ENCODE data around the gene RPA3. TPM values are rescaled to one million over a fixed set of nuclear protein-coding genes. Genes with fewer than 3 reads are reported as not detected.
"Not testable (repeated sequence)": the region's sequence is repeated elsewhere in the genome, so short reads cannot be mapped to it uniquely, and the experiment has no call there.

Gene RPA3
- total and polyA plus RNA-seq, 8 donors = 6.7 to 44.9 (median 28.7) TPM; not detected in 1

DNA sequence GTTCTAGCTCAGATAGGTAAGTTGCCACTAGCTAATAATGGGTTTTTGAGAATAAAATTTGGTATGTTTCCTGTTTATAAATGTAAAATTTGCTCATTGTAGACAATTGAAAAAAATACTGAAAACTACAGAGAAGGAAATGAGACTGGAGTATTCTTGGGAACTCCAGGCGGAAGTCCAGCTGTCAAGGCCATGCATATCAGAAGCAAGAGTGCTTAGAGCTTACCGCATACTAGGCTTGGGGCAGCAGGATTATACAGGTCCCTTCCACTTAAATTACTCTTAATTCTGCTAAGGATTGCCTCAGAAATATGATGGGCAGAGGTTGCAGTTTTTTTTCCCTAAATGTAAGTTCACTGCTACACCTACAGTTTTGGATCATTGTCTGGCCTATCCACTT, 51.2 kb downstream of the RPA3 start:
- no peaks in the 10 kb centered on the region for H3K27me3 ChIP-seq
- no peaks in the 10 kb centered on the region for H3K9me3 ChIP-seq
- no peak overlapping the region for H3K4me3 ChIP-seq
- 82 to 98% (median 93%) methylated on average over 2 of the region's 2 CpGs for WGBS, 5 donors
- H3K4me1 ChIP-seq = peaks cover 0 to 48% (median 29%) of the 10 kb centered on the region in 4 donors
- H3K27ac ChIP-seq = no peak overlapping the region
- TF ChIP-seq POLR2AphosphoS5 (IDR thresholded peaks at IDR 0.05) (no peak), POLR2A (IDR thresholded peaks at IDR 0.05) (no peak), EP300 (IDR thresholded peaks at IDR 0.05) (no peak)
- TF ChIP-seq, protein P1, sequence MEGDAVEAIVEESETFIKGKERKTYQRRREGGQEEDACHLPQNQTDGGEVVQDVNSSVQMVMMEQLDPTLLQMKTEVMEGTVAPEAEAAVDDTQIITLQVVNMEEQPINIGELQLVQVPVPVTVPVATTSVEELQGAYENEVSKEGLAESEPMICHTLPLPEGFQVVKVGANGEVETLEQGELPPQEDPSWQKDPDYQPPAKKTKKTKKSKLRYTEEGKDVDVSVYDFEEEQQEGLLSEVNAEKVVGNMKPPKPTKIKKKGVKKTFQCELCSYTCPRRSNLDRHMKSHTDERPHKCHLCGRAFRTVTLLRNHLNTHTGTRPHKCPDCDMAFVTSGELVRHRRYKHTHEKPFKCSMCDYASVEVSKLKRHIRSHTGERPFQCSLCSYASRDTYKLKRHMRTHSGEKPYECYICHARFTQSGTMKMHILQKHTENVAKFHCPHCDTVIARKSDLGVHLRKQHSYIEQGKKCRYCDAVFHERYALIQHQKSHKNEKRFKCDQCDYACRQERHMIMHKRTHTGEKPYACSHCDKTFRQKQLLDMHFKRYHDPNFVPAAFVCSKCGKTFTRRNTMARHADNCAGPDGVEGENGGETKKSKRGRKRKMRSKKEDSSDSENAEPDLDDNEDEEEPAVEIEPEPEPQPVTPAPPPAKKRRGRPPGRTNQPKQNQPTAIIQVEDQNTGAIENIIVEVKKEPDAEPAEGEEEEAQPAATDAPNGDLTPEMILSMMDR (IDR thresholded peaks at IDR 0.05) = no peak
- intact Hi-C loops (cut with DNase I; ENCODE audit: low total_unique reads) = no loop called here
- H3K36me3 ChIP-seq = no peaks in the 10 kb centered on the region
- no peak for DNase-seq

DNA sequence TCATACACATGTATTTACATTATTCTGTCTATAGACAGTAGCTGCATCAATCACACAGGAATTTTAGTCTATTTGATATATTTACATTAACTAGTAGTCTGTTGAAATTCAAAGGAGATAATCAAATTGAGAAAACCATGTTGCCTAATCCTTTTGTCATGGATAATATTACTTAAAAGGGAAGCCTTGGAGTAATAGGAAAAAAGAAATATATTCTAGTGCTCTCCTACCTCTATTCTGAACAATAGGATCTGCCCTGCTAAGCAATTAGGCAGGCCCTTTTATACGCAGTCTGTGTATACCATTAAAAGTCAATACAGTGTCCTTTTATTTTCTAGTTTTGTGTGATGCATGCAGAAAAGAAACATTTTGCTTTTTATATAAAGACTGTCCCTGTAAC, 53.4 kb downstream of the RPA3 start:
- no peak overlapping the region for H3K4me3 ChIP-seq
- intact Hi-C loops (cut with DNase I; ENCODE audit: low total_unique reads) = no loop called here
- H3K9me3 ChIP-seq = no peaks in the 10 kb centered on the region
- H3K36me3 ChIP-seq = no peaks in the 10 kb centered on the region
- no peaks in the 10 kb centered on the region for H3K27me3 ChIP-seq
- TF ChIP-seq, protein P1 (IDR thresholded peaks at IDR 0.05) = no peak
- no peak for TF ChIP-seq EP300 (IDR thresholded peaks at IDR 0.05)
- no peak for TF ChIP-seq POLR2AphosphoS5 (IDR thresholded peaks at IDR 0.05)
- no peak for TF ChIP-seq POLR2A (IDR thresholded peaks at IDR 0.05)
- peaks cover 0 to 46% (median 29%) of the 10 kb centered on the region in 4 donors for H3K4me1 ChIP-seq
- WGBS, 5 donors = 81 to 97% (median 88%) methylated on average over 1 of the region's 1 CpG
- no peak overlapping the region for H3K27ac ChIP-seq
- DNase-seq = no peak

DNA sequence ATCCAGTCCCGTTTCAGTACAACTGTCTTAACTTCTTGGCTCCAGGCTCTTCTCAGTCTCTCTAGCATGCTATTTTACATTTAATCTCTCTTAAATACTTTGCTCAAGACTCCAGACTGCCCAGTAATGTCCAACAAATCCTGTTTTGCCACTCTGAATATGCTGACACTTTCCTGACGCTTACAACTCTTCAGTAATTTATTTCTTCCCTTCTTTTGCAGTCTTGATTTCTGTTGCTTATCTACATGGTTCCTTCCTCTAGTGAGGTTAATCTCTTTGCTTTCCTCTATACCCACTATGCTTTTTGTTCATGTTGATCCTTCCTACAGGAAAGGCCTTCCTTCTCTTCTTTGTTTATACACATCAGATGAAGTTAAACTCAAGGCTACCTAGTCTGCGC, 54.1 kb downstream of the RPA3 start:
- Histone ChIP-seq H3K27ac (no peak overlapping the region), H3K4me3 (no peak overlapping the region), H3K36me3 (no peaks in the 10 kb centered on the region), H3K9me3 (no peaks in the 10 kb centered on the region), H3K4me1 (peaks cover 0 to 46% (median 29%) of the 10 kb centered on the region in 4 donors), H3K27me3 (no peaks in the 10 kb centered on the region)
- intact Hi-C loops (cut with DNase I; ENCODE audit: low total_unique reads) = no loop called here
- WGBS, 5 donors = 45 to 59% (median 49%) methylated on average over 3 of the region's 3 CpGs
- TF ChIP-seq, protein P1 (IDR thresholded peaks at IDR 0.05) = no peak
- TF ChIP-seq EP300 (IDR thresholded peaks at IDR 0.05) (no peak), POLR2AphosphoS5 (IDR thresholded peaks at IDR 0.05) (no peak), POLR2A (IDR thresholded peaks at IDR 0.05) (no peak)
- DNase-seq = no peak

DNA sequence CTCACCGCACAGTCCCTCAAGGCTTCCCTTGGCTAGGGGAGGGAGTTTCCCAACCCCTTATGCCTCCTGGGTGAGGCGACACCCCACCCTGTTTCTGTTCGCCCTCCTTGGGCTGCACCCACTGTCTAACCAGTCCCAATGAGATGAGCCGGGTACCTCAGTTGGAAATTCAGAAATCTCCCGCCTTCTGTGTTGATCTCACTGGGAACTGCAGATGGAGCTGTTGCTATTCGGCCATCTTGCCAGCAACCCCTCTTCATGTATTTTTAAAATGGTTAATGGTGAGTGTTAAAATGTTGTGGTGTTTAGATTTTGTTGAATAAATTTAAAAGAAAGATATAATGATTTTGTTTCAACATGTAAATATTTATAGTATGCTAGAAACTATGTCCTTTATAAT, 55.9 kb downstream of the RPA3 start:
- H3K4me3 ChIP-seq = no peak overlapping the region
- H3K9me3 ChIP-seq = no peaks in the 10 kb centered on the region
- intact Hi-C loops (cut with DNase I; ENCODE audit: low total_unique reads) = no loop called here
- H3K27ac ChIP-seq = no peak overlapping the region
- H3K36me3 ChIP-seq = no peaks in the 10 kb centered on the region
- peaks cover 0 to 45% (median 27%) of the 10 kb centered on the region in 4 donors for H3K4me1 ChIP-seq
- peak in 1 of 2 donors; percentile 38 for DNase-seq
- WGBS, 5 donors = 89 to 94% (median 90%) methylated on average over 6 of the region's 6 CpGs
- no peaks in the 10 kb centered on the region for H3K27me3 ChIP-seq
- TF ChIP-seq, protein P1 (IDR thresholded peaks at IDR 0.05) = peak in 1 of 7 experiments; percentile 5
- TF ChIP-seq POLR2A (IDR thresholded peaks at IDR 0.05) = no peak
- TF ChIP-seq EP300 (IDR thresholded peaks at IDR 0.05) = no peak
- no peak for TF ChIP-seq POLR2AphosphoS5 (IDR thresholded peaks at IDR 0.05)

DNA sequence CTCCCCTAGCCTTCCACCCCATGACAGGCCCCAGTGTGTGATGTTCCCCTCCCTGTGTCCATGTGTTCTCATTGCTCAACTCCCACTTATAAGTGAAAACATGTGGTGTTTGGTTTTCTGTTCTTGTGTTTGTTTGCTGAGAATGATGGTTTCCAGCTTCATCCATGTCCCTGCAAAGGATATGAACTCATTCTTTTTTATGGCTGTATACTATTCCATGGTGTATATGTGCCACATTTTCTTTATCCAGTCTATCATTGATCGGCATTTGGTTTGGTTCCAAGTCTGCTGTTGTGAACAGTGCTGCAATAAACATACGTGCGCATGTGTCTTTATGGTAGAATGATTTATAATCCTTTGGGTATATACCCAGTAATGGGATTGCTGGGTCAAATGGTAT, 61.9 kb downstream of the RPA3 start:
- intact Hi-C loops (cut with DNase I; ENCODE audit: low total_unique reads) = not testable (repeated sequence)

More for the DNA sequence above, 61.9 kb downstream of the RPA3 start:
- H3K27ac ChIP-seq, H3K4me3 ChIP-seq, DNase-seq, H3K36me3 ChIP-seq, H3K9me3 ChIP-seq, H3K27me3 ChIP-seq: not testable (repeated sequence)
- peaks cover 0 to 33% (median 8%) of the 10 kb centered on the region in 4 donors for H3K4me1 ChIP-seq
- 94 to 100% (median 96%) methylated on average over 3 of the region's 3 CpGs for WGBS, 5 donors

Data from stomach (tissue), 9 donors.